Kasumi-1 (cell line): ENCODE results near the gene SLC36A3.
"Not testable (repeated sequence)": the region's sequence is repeated elsewhere in the genome, so short reads cannot be mapped to it uniquely, and the experiment has no call there.

Experiments
- DNase-seq, 2 experiments: peaks; one replicate each; lab custom pipeline; 2025; lab: John Stamatoyannopoulos, UW

Gene SLC36A3

GRCh38 chr5:151303666-151304065, at the start of gene SLC36A3:
Gene SLC36A3 (minus strand): TSS chr5:151303766. CDS start chr5:151303354, 412 bp downstream.
- DNase-seq, result no peak

- no peak for DNase-seq
Observed at GRCh38 chr5:151351671-151352070, 48.1 kb upstream of the SLC36A3 start.

- DNase-seq, result no peak
Observed at GRCh38 chr5:151348789-151349188, 45.2 kb upstream of the SLC36A3 start.

DNA sequence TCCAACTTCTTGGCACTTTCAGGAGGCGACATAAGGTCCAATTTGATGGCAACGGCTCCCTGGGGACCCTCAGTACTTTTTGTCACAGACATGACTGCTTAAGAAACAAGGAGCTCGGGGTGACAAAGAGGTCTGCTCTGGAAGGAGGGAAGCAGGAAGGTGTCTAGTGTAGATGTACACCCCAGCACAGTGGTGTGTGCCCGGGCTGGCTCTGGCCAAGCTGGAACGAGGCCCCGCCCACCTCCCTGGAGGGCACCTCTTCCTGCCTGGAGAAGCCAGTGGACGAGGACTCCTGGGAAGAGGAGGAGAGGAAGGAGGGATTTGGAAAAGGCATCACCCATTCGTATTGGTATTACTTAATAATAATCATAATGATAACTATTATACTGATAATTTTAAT, 43.8 kb upstream of the SLC36A3 start, which contains the start of gene SLC36A2:
TSS of gene SLC36A2 (minus strand) at position 191 of the 400 bp plus-strand sequence. CDS start at position 92, 99 bp downstream.
- DNase-seq, result no peak

DNA sequence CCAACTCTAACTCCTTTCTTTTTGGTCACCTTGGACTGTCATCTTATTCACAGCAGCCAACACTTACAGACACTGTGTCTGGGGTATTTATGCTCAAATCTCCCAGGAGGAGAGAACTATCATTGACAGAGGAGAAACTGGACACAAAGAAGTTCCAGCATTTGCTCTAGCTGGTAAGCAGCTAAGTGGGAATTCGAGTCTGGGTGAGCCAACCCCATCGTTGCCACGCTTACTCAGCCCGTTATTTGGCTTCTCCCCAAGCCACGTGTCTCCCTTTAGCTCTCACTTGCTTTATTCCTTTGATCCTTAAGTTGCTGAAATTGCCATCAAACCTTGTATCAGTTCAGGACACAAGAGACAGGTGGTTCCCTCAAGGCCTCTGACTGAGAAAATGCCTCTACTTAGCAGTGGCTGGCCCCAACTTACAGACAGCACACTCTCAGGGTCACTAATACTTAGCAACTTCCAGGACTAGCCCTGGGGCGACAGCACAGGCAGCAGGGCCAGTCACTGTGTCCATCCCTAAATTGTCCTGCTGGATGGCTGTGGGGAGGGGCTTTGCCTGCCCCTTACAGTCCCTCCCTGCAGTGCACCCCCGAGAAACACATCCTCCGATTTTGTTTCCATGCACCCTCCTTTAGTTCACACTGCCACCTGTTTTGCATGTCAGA, 42.4 kb upstream of the SLC36A3 start:
- no peak for DNase-seq

- no peak for DNase-seq
Observed at GRCh38 chr5:151345187-151345807, 41.7 kb upstream of the SLC36A3 start.

- DNase-seq, result no peak
Observed at GRCh38 chr5:151344088-151344487, 40.5 kb upstream of the SLC36A3 start.

- no peak for DNase-seq
Observed at GRCh38 chr5:151340004-151340403, 36.4 kb upstream of the SLC36A3 start.

- DNase-seq, result no peak
Observed at GRCh38 chr5:151338734-151339133, 35.2 kb upstream of the SLC36A3 start.

DNA sequence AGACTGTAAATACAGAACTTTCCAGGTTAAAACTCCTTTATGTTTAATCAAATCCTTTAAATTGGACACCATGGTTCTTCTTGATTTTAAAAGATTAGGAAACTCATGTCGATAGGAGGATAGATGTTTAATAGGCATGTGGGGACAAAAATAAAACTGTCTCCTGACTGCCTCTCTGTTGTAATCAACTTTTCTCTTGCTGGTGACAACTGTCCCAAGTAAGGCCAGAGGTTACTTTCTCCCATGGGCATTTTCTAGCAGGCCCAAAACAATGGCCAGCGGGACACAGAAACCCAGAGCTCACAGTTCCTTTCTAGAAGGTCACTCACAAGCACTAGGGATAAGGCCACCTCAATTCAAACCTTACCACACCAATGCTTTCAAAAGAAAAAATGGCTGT, 29.3 kb upstream of the SLC36A3 start:
- DNase-seq, result no peak

GRCh38 chr5:151328734-151329133, 25.2 kb upstream of the SLC36A3 start:
- DNase-seq, result no peak

- no peak for DNase-seq
Observed at GRCh38 chr5:151327585-151327984, 24.0 kb upstream of the SLC36A3 start.

GRCh38 chr5:151326266-151326665, 22.7 kb upstream of the SLC36A3 start:
- DNase-seq, result no peak

GRCh38 chr5:151320481-151320880, 16.9 kb upstream of the SLC36A3 start:
- DNase-seq, result no peak

DNA sequence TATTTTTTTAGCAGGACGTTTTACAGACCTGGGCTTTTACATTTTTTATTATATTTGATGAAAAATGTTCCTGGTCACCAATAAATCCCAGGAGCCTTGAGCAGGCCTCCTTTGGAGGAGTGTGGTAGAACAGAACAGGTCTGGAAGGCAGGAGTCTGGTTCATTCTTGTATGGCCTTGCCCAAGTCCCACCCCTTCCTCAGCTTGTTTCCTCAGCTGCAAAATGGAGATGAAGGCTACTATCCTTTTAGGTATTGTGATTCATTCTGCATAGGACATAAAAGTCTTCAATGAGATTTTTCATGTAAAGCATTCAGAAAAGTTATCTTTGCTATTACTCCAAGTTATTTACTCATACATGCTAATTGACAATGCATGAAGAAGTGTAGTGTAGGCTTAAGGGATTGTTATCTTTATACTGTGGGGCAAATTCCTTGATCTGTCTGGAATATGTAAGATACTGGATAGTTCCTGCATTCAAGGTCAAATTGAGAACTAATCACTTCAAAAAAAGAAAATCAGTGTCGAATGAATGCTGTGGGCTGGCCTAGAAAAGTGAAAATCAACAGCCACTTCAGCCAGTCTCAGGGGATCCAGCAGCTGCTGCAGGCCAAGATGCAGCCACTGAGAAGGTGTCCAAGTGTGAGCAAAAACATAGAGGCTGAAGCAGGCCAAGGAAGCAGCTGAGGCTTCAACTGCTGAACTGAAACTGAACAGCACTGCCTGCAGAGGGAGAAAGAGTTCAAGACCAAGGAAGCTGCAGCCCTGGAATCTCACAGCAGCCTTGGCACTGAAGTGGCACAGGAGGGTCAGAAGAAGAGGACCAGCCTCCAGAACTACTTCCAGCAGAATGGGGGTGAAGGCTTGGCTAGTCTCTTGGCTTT, 15.5 kb upstream of the SLC36A3 start:
- DNase-seq, result peak; percentile 31 to 35

DNA sequence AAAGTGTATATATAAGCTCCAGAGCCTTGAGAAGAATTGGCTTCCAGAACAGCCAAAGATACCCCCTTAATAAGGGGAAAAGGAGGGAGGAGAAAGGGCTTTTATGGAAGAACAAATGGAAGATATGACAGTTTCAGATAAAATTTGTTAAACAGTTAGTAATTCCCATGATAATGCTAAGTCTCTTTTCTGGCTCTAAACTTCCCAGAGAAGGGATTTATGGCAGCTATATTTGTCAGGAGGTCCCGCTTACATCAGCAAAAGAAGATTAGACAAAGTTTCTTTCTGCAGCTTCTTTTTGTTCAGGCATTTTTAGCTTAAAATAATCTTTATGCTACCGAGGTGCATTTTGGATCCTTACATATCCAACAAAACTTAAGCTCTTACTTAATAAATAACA, 14.3 kb upstream of the SLC36A3 start:
- DNase-seq, result no peak

DNA sequence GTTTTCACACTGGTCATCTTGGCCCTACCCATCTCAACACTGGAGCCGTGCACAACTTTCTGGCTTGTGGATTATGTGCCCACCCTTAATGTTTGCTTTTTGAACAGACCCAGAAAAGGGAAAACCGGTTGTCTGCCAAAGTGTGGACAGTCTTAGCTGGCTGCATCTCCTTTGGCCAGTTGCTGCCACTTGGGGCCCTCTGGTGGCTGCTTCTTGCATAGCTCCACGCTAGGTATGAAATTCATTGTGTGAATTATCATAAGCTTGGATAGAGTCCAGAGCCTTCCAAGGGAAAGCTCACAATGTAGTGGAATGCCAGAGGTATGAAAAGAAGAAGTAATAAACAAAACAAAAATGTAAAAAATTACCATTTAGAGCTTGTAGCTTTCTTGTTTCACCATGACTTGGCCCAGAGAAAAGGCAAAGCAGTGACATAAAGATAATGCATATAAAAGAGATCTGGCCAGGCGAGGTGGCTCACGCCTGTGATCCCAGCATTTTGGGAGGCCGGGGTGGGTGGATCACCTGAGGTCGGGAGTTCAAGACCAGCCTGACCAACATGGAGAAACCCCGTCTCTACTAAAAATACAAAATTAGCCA, 12.5 kb upstream of the SLC36A3 start:
- DNase-seq, result peak; percentile 22 to 54

GRCh38 chr5:151313357-151313756, 9.8 kb upstream of the SLC36A3 start:
- DNase-seq, result no peak

DNA sequence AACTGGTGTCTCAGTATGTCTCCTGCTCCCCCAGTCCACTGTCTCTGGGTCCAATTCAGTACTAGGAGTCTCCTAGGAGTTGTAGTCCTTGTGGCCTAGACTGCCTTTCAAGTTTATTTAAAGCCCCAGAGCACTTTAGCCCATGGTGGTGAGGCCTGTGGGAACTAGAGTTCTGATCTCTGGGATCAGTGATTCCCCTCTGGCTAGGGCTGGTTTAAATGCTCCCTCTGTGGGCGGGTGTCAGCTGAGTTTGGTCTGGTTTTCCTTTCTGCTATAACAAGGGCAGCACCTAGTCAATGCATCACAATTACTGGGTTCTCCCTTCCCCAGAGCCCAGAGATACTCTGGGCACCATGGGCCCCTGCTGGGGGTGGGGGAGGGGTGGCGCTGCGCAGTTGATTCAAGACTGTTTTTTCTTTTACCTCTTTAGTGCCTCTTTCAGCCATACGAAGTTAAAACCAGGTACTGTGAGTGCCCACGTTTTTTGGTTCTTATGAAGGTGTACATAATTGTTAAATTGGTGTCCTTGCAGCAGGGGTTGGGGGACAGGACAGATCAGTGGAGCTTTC, 9.3 kb upstream of the SLC36A3 start:
- DNase-seq, result no peak

GRCh38 chr5:151310932-151311331, 7.4 kb upstream of the SLC36A3 start:
- DNase-seq, result no peak

GRCh38 chr5:151309821-151310220, 6.3 kb upstream of the SLC36A3 start:
- DNase-seq, result not testable (repeated sequence)

DNA sequence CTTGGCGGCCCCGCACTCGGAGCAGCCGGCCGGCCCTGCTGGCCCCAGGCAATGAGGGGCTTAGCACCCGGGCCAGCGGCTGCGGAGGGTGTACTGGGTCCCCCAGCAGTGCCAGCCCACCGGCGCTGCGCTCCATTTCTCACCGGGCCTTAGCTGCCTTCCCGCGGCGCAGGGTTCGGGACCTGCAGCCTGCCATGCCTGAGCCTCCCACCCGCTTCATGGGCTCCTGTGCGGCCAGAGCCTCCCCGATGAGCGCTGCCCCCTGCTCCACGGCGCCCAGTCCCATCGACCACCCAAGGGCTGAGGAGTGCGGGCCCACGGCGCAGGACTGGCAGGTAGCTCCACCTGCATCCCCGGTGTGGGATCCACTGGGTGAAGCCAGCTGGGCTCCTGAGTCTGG, 5.7 kb upstream of the SLC36A3 start:
- DNase-seq, result not testable (repeated sequence)
